H1 (cell line): ENCODE data around the gene OVCH1. TPM values are rescaled to one million over a fixed set of nuclear protein-coding genes. Genes with fewer than 3 reads are reported as not detected.

ENCODE experiments used
- CTCF ChIA-PET: fragments of 300-600 bp; sonication (Branson Sonifier 250); formaldehyde crosslinking; loops from one replicate; lab custom pipeline; 2021; ENCODE audit not compliant: partially characterized antibody; lab: Charles Lee
- POLR2A ChIA-PET: fragments of 300-600 bp; sonication (Branson Sonifier 250); formaldehyde crosslinking; loops from one replicate; lab custom pipeline; 2021; ENCODE audit warnings: inconsistent platforms; ENCODE audit not compliant: partially characterized antibody; lab: Charles Lee
- DNase-seq, 2 experiments: peaks; one replicate each; pipeline versions ENCODE4 v3.0.0 to v3.0.0-alpha.2; 2010 to 2022; ENCODE audit warnings: low spot score in 2 of 2, low read depth in 1 of 2, mixed read lengths in 1 of 2
- FAIRE-seq: peaks from 2 replicates; lab custom pipeline; 2011; peaks lifted over from hg19 to GRCh38; lab: Jason Lieb, UNC
- H2AFZ ChIP-seq: 2 replicates; pipeline ENCODE4 v1.8.1; 2012; ENCODE audit warnings: low read length, inconsistent platforms
- H2AK5ac ChIP-seq: 2 replicates; pipeline ENCODE4 v1.6.1; 2013; ENCODE audit warnings: low read depth, low read length
- H2BK120ac ChIP-seq: replicated peaks from 2 replicates; pipeline ENCODE3; 2013; ENCODE audit warnings: low read depth, low read length, inconsistent platforms
- H2BK12ac ChIP-seq: 2 replicates; pipeline ENCODE4 v1.6.1; 2013; ENCODE audit warnings: low read depth, low read length
- H2BK15ac ChIP-seq: 2 replicates; pipeline ENCODE4 v1.6.1; 2013; ENCODE audit warnings: low read length
- H2BK20ac ChIP-seq: 2 replicates; pipeline ENCODE4 v1.6.1; 2013; ENCODE audit warnings: low read length
- H2BK5ac ChIP-seq: 2 replicates; pipeline ENCODE4 v1.6.1; 2013; ENCODE audit warnings: low read depth, low read length
- H3K14ac ChIP-seq: 2 replicates; pipeline ENCODE4 v1.6.1; 2013; ENCODE audit warnings: inconsistent platforms; ENCODE audit not compliant: insufficient read length
- H3K18ac ChIP-seq: 2 replicates; pipeline ENCODE4 v1.6.1; 2013; ENCODE audit warnings: low read length; ENCODE audit errors: extremely low read depth
- H3K23ac ChIP-seq: 2 replicates; pipeline ENCODE4 v1.6.1; 2013; ENCODE audit warnings: inconsistent platforms; ENCODE audit not compliant: insufficient read length
- H3K23me2 ChIP-seq: 2 replicates; pipeline ENCODE4 v1.6.1; 2013; ENCODE audit warnings: low read depth, low read length
- H3K27ac ChIP-seq: 2 replicates; pipeline ENCODE4 v1.6.1; 2011; ENCODE audit warnings: low read depth, low read length, inconsistent platforms
- H3K27me3 ChIP-seq, 4 experiments: replicated peaks in 1 of 4; 1 replicate in 1 of 4; 2 replicates in 3 of 4; pipeline versions ENCODE4 v1.6.1 to v1.8.1; 2011 to 2013; ENCODE audit warnings: low read length in 3 of 4, mild to moderate bottlenecking in 3 of 4, inconsistent platforms in 2 of 4, mixed read lengths in 2 of 4, moderate library complexity in 1 of 4; ENCODE audit not compliant: control insufficient read depth in 3 of 4, insufficient read depth in 3 of 4; ENCODE audit errors: extremely low read depth in 1 of 4
- H3K36me3 ChIP-seq, 4 experiments: 2 replicates each; pipeline versions ENCODE4 v1.6.1 to v1.8.1; 2011 to 2013; ENCODE audit warnings: mild to moderate bottlenecking in 4 of 4, low read length in 3 of 4, moderate library complexity in 2 of 4, control low read depth in 1 of 4, inconsistent platforms in 1 of 4; ENCODE audit not compliant: insufficient read depth in 4 of 4, control insufficient read depth in 2 of 4
- H3K4ac ChIP-seq: replicated peaks from 2 replicates; pipeline ENCODE3; 2013; ENCODE audit warnings: low read length, low read depth, mixed read lengths, inconsistent platforms; ENCODE audit not compliant: insufficient read length
- H3K4me1 ChIP-seq, 4 experiments: replicated peaks in 1 of 4; 1 replicate in 1 of 4; 2 replicates in 3 of 4; pipeline versions ENCODE4 v1.6.1 to v1.8.1; 2011 to 2013; ENCODE audit warnings: low read length in 3 of 4, inconsistent platforms in 2 of 4, mixed read lengths in 1 of 4; ENCODE audit not compliant: insufficient read depth in 4 of 4, control insufficient read depth in 3 of 4
- H3K4me2 ChIP-seq, 2 experiments: 2 replicates each; pipeline versions ENCODE4 v1.6.1 to v1.8.1; 2011 to 2013; ENCODE audit warnings: low read depth in 2 of 2, low read length in 2 of 2, control low read depth in 1 of 2, inconsistent platforms in 1 of 2, mild to moderate bottlenecking in 1 of 2; ENCODE audit not compliant: insufficient read depth in 1 of 2
- H3K4me3 ChIP-seq, 4 experiments: fragments of 200-600, 300-600 bp in 1 of 4; sonication (generic), shearing (Covaris generic), sonication (Bioruptor Twin) in 1 of 4; 2 replicates each; pipeline versions ENCODE4 v1.5.1 to v1.8.1; 2011 to 2016; ENCODE audit warnings: low read length in 4 of 4, low read depth in 3 of 4, control low read depth in 2 of 4, inconsistent platforms in 2 of 4, mild to moderate bottlenecking in 2 of 4, mixed read lengths in 1 of 4, moderate library complexity in 1 of 4; ENCODE audit not compliant: insufficient read depth in 2 of 4; ENCODE audit errors: extremely low read depth in 1 of 4
- H3K56ac ChIP-seq: replicated peaks from 2 replicates; pipeline ENCODE3; 2013; ENCODE audit warnings: low read depth, mild to moderate bottlenecking, mixed read lengths, low read length, inconsistent platforms; ENCODE audit not compliant: insufficient read length
- H3K79me1 ChIP-seq: 2 replicates; pipeline ENCODE4 v1.6.1; 2013; ENCODE audit warnings: low read depth, low read length, control low read depth
- H3K79me2 ChIP-seq, 2 experiments: 2 replicates each; pipeline versions ENCODE4 v1.6.1 to v1.8.1; 2012 to 2013; ENCODE audit warnings: low read length in 2 of 2, mild to moderate bottlenecking in 2 of 2, inconsistent platforms in 1 of 2; ENCODE audit not compliant: insufficient read depth in 2 of 2, control insufficient read depth in 1 of 2
- H3K9ac ChIP-seq, 4 experiments: replicated peaks in 1 of 4; 1 replicate in 1 of 4; 2 replicates in 3 of 4; pipeline versions ENCODE4 v1.6.1 to v1.8.1; 2011 to 2013; ENCODE audit warnings: low read depth in 3 of 4, low read length in 3 of 4, control low read depth in 2 of 4, mild to moderate bottlenecking in 2 of 4, moderate library complexity in 2 of 4, inconsistent platforms in 1 of 4; ENCODE audit errors: extremely low read depth in 1 of 4
- H3K9me3 ChIP-seq, 2 experiments: 2 replicates each; pipeline versions ENCODE4 v1.6.1 to v1.8.1; 2012 to 2013; ENCODE audit warnings: mild to moderate bottlenecking in 2 of 2, moderate library complexity in 2 of 2, control low read depth in 1 of 2, inconsistent platforms in 1 of 2, low read depth in 1 of 2, low read length in 1 of 2, mixed read lengths in 1 of 2; ENCODE audit not compliant: insufficient read depth in 2 of 2
- H4K20me1 ChIP-seq, 2 experiments: replicated peaks in 1 of 2; 2 replicates each; pipeline versions ENCODE3 to v1.8.1; 2011 to 2013; ENCODE audit warnings: inconsistent platforms in 2 of 2, low read length in 2 of 2, mild to moderate bottlenecking in 1 of 2; ENCODE audit not compliant: insufficient read depth in 2 of 2, control insufficient read depth in 1 of 2
- H4K5ac ChIP-seq: 2 replicates; pipeline ENCODE4 v1.6.1; 2013; ENCODE audit warnings: low read length, low read depth, mixed read lengths, inconsistent platforms; ENCODE audit not compliant: insufficient read length
- H4K8ac ChIP-seq: 2 replicates; pipeline ENCODE4 v1.8.0; 2013; ENCODE audit warnings: mild to moderate bottlenecking, moderate library complexity, low read length, inconsistent platforms; ENCODE audit not compliant: insufficient read depth; ENCODE audit errors: extremely low read depth
- H4K91ac ChIP-seq: replicated peaks from 2 replicates; pipeline ENCODE3; 2013; ENCODE audit warnings: low read length, mixed read lengths, inconsistent platforms; ENCODE audit not compliant: insufficient read length
- HDAC2 ChIP-seq, 2 experiments: fragments of 300-600 bp in 1 of 2; sonication (generic) in 1 of 2; IDR thresholded peaks; 2 replicates each; pipeline ENCODE4 v1.6.1; 2011 to 2012; ENCODE audit warnings: low read depth in 2 of 2, low read length in 2 of 2, mild to moderate bottlenecking in 2 of 2, moderate library complexity in 2 of 2, borderline replicate concordance in 1 of 2, inconsistent platforms in 1 of 2
- SIN3A ChIP-seq, 2 experiments: IDR thresholded peaks in 1 of 2; conservative IDR thresholded peaks in 1 of 2; 2 replicates each; pipeline ENCODE4 v1.6.1; 2011 to 2012; ENCODE audit warnings: low read length in 2 of 2, improper control_type of control experiment in 1 of 2, low read depth in 1 of 2, mild to moderate bottlenecking in 1 of 2
- SUZ12 ChIP-seq: fragments of 200-600 bp; sonication (generic); IDR thresholded peaks from 2 replicates; pipeline ENCODE4 v1.6.1; 2012; ENCODE audit warnings: mild to moderate bottlenecking, inconsistent platforms, low read length, moderate library complexity, mixed read lengths
- YY1 ChIP-seq: IDR thresholded peaks from 2 replicates; pipeline ENCODE4 v1.6.1; 2011; ENCODE audit warnings: low read depth, mild to moderate bottlenecking, low read length
- polyA plus RNA-seq, 7 experiments: library from polyadenylated mRNA; depleted of rRNA in 3 of 7; stranded (reverse) in 5 of 7; unstranded in 2 of 7; fragments of >200 nt in 5 of 7; fragments of 200-250 nt in 2 of 7; gene quantifications; 1 replicate in 5 of 7; 2 replicates in 1 of 7; 4 replicates in 1 of 7; pipeline versions ENCODE4 v1.2.1 to v1.2.3, GENCODE V29; 2011 to 2013; ENCODE audit warnings: missing spikeins in 2 of 7, mixed read lengths in 2 of 7
- total RNA-seq: library from RNA; stranded (reverse); fragmentation: NEBNext Ultra II Directional; extraction: Animal tissue kit (Norgen Biotek cat#: 25700); gene quantifications from 2 replicates; pipeline ENCODE4 v1.2.1, GENCODE V29; 2021

The OVCH1 gene
- total and polyA plus RNA-seq, 2 of the 8 experiments (the other 6 are each of a cell fraction or from before 2014, with no cell fraction given): 0.07 TPM; not detected in 1

GRCh38 chr12:29414368-29414767 is 83.1 kb downstream of the OVCH1 start:
- peaks cover 2% of the 10 kb centered on the region; the same call in 1 of the 2 replicates for H3K23me2 ChIP-seq
- H2BK12ac ChIP-seq: no peak overlapping the region
- peaks cover 8 to 16% of the 10 kb centered on the region in 2 experiments; a peak in 3 of 4 replicates for H3K9me3 ChIP-seq
- no peak overlapping the region for H3K23ac ChIP-seq
- H2BK5ac ChIP-seq: no peak overlapping the region
- no peak overlapping the region for H3K9ac ChIP-seq
- no peak overlapping the region for H3K4ac ChIP-seq
- DNase-seq (no peak), FAIRE-seq (no peak)
- no peaks in the 10 kb centered on the region for H3K4me1 ChIP-seq
- no peak overlapping the region for H2AK5ac ChIP-seq
- no peak overlapping the region for H3K27ac ChIP-seq
- H3K18ac ChIP-seq: no peak overlapping the region
- H2BK120ac ChIP-seq: no peak overlapping the region
- no peak overlapping the region for H3K14ac ChIP-seq
- H4K8ac ChIP-seq: no peak overlapping the region
- ChIA-PET CTCF (no interaction called here), POLR2A (no interaction called here)
- H2AFZ ChIP-seq: no peak overlapping the region
- no peak overlapping the region for H4K91ac ChIP-seq
- no peaks in the 10 kb centered on the region for H4K20me1 ChIP-seq
- H3K27me3 ChIP-seq: no peaks in the 10 kb centered on the region
- no peak overlapping the region for H3K4me3 ChIP-seq
- no peak overlapping the region for H3K4me2 ChIP-seq
- TF ChIP-seq YY1 (no peak), SIN3A (conservative IDR thresholded peaks at IDR 0.05 in 1 of 2, IDR thresholded peaks at IDR 0.05 in 1 of 2; ENCODE audit: low read depth in 1 of 2, low read length in 2 of 2) (no peak), SUZ12 (no peak), HDAC2 (IDR thresholded peaks at IDR 0.05; ENCODE audit: borderline replicate concordance in 1 of 2, low read depth in 2 of 2, low read length in 2 of 2) (no peak)
- H2BK20ac ChIP-seq: no peak overlapping the region
- no peak overlapping the region for H3K56ac ChIP-seq
- no peak overlapping the region for H2BK15ac ChIP-seq
- H4K5ac ChIP-seq: no peak overlapping the region
- no peaks in the 10 kb centered on the region for H3K79me1 ChIP-seq
- no peaks in the 10 kb centered on the region for H3K36me3 ChIP-seq
- no peaks in the 10 kb centered on the region for H3K79me2 ChIP-seq
